Neural progenitor cell (in vitro differentiated cells): ENCODE results near the gene MAD1L1. TPM values are rescaled to one million over a fixed set of nuclear protein-coding genes. Genes with fewer than 3 reads are reported as not detected.

Source experiments
- DNase-seq: peaks from one replicate; pipeline ENCODE4 v3.0.0-alpha.2; 2016; ENCODE audit warnings: low spot score
- H2AFZ ChIP-seq: fragments of 200-600 bp; sonication (generic); replicated peaks from 2 replicates; pipeline ENCODE4 v1.6.1; 2016; ENCODE audit warnings: antibody characterized with exemption
- H3F3A ChIP-seq: fragments of 200-600 bp; sonication (generic); 2 replicates; pipeline ENCODE4 v1.6.1; 2016; ENCODE audit warnings: antibody characterized with exemption, low read depth
- H3K27ac ChIP-seq: fragments of 200-600 bp; sonication (generic); 2 replicates; pipeline ENCODE4 v1.5.1; 2016; ENCODE audit warnings: mild to moderate bottlenecking
- H3K27me3 ChIP-seq: fragments of 200-600 bp; sonication (generic); 2 replicates; pipeline ENCODE4 v1.6.1; 2016; ENCODE audit warnings: mild to moderate bottlenecking, moderate library complexity
- H3K36me3 ChIP-seq: fragments of 200-600 bp; sonication (generic); 2 replicates; pipeline ENCODE4 v1.5.1; 2016
- H3K4me1 ChIP-seq: fragments of 200-600 bp; sonication (generic); 2 replicates; pipeline ENCODE4 v1.6.1; 2016; ENCODE audit warnings: mixed run types
- H3K4me2 ChIP-seq: fragments of 200-600 bp; sonication (generic); 2 replicates; pipeline ENCODE4 v1.6.1; 2016
- H3K4me3 ChIP-seq: fragments of 200-600 bp; sonication (generic); 2 replicates; pipeline ENCODE4 v1.5.1; 2016
- H3K79me2 ChIP-seq: fragments of 200-600 bp; sonication (generic); 2 replicates; pipeline ENCODE4 v1.6.1; 2016; ENCODE audit warnings: low read depth
- H3K9ac ChIP-seq: fragments of 200-600 bp; sonication (generic); 2 replicates; pipeline ENCODE4 v1.6.1; 2016
- H3K9me3 ChIP-seq: fragments of 200-600 bp; sonication (generic); 2 replicates; pipeline ENCODE4 v1.5.1; 2016; ENCODE audit warnings: low read depth
- H4K20me1 ChIP-seq: fragments of 200-600 bp; sonication (generic); 2 replicates; pipeline ENCODE4 v1.6.1; 2016; ENCODE audit warnings: low read depth
- H3K27ac Mint-ChIP-seq: 3 replicates; pipeline ENCODE4 v1.8.0; 2021; ENCODE audit warnings: mixed read lengths
- H3K27me3 Mint-ChIP-seq: 2 replicates; pipeline ENCODE4 v1.8.0; 2022; ENCODE audit warnings: low read depth, mild to moderate bottlenecking, inconsistent platforms, moderate library complexity, mixed read lengths; ENCODE audit not compliant: insufficient read depth
- H3K36me3 Mint-ChIP-seq: 3 replicates; pipeline ENCODE4 v1.8.0; 2021; ENCODE audit warnings: mixed read lengths
- H3K4me1 Mint-ChIP-seq: 3 replicates; pipeline ENCODE4 v1.8.0; 2021; ENCODE audit warnings: mixed read lengths
- H3K4me3 Mint-ChIP-seq: 3 replicates; pipeline ENCODE4 v1.8.0; 2021; ENCODE audit warnings: mild to moderate bottlenecking, moderate library complexity, mixed read lengths
- H3K9me3 Mint-ChIP-seq: 3 replicates; pipeline ENCODE4 v1.8.0; 2020; ENCODE audit warnings: mixed read lengths
- CTCF ChIP-seq: fragments of 200-600 bp; sonication (generic); IDR thresholded peaks from 2 replicates; pipeline ENCODE4 v1.5.1; 2017; ENCODE audit warnings: antibody characterized with exemption, mild to moderate bottlenecking
- EZH2 ChIP-seq: fragments of 200-600 bp; sonication (generic); IDR thresholded peaks from 2 replicates; pipeline ENCODE4 v1.6.1; 2017; ENCODE audit warnings: antibody characterized with exemption, mild to moderate bottlenecking, moderate library complexity
- EZH2phosphoT487 ChIP-seq: fragments of 200-600 bp; sonication (generic); IDR thresholded peaks from 2 replicates; pipeline ENCODE4 v1.6.1; 2017; ENCODE audit warnings: antibody characterized with exemption
- total RNA-seq: library from RNA; depleted of rRNA; stranded (reverse); fragments of >200 nt; gene quantifications from 2 replicates; pipeline ENCODE4 v1.2.3, GENCODE V29; 2015; ENCODE audit warnings: low replicate concordance

Gene MAD1L1
- total RNA-seq, 1 donor from 2014 or later: 23.7 TPM

DNA sequence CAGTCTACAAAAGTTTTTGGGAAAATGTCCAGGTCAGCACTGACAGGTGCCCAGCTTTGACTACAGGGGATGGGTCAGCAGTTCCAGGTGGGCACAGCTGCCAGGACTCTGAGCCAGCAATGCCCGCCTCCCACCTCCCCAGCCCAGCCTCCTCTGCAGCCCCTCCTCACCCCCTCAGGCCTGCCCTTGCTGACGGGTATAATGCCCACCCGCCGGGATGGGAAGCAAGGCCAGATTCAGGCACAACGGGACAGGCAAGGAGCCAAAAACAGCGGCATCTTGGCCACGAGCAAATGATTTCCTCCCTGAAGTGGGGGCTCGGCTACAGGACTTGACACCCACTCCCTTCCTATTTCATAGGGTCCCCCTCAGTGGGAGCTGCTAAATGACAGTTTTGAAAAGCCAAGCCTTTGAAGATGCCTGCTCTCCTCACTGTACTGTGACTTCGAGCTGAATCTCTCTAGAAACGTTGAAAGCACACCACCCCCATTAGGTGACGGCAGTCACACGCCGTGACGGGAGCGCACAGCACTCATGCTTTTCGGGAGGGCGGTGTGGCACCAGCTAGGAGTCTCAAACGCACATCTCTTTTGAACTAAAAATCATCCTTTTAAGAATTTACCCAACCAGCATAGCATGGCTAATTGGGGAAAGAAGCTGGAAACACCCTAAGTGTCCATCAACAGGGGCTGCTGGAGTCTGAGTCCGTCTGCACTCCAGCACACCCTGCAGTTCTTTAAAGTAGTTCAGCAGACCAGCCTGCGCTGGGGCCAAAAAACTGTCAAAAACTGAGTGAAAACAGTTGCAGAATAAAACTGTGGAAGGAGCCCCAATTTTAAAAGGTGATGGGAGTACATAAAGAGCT is 29.6 kb downstream of the MAD1L1 start:
- no peaks in the 10 kb centered on the region for H3K36me3 ChIP-seq
- H3K4me1 ChIP-seq: no peaks in the 10 kb centered on the region
- H3K4me2 ChIP-seq: no peak overlapping the region
- H3F3A ChIP-seq: no peaks in the 10 kb centered on the region
- H3K27ac ChIP-seq: no peak overlapping the region
- no peak overlapping the region for H3K4me3 Mint-ChIP-seq
- TF ChIP-seq EZH2 (no peak), CTCF (no peak), EZH2phosphoT487 (no peak)
- peak overlapping the region; percentile 85 for H3K27ac Mint-ChIP-seq
- no peak overlapping the region for H3K9ac ChIP-seq
- no peak overlapping the region for H2AFZ ChIP-seq
- no peaks in the 10 kb centered on the region for H3K9me3 ChIP-seq
- no peaks in the 10 kb centered on the region for H3K79me2 ChIP-seq
- no peak overlapping the region for H3K4me3 ChIP-seq
- H3K27me3 ChIP-seq: no peaks in the 10 kb centered on the region
- H3K4me1 Mint-ChIP-seq: peaks cover 26% of the 10 kb centered on the region
- H4K20me1 ChIP-seq: peaks cover 15% of the 10 kb centered on the region
- H3K27me3 Mint-ChIP-seq: no peaks in the 10 kb centered on the region
- no peaks in the 10 kb centered on the region for H3K9me3 Mint-ChIP-seq
- DNase-seq: no peak
- peaks cover 14% of the 10 kb centered on the region for H3K36me3 Mint-ChIP-seq

- Histone ChIP-seq H3K79me2 (no peaks in the 10 kb centered on the region), H4K20me1 (peaks cover 15% of the 10 kb centered on the region), H3K9ac (no peak overlapping the region), H3F3A (no peaks in the 10 kb centered on the region), H3K27me3 (no peaks in the 10 kb centered on the region), H2AFZ (no peak overlapping the region), H3K4me1 (no peaks in the 10 kb centered on the region), H3K9me3 (no peaks in the 10 kb centered on the region), H3K4me2 (no peak overlapping the region), H3K27ac (no peak overlapping the region), H3K4me3 (no peak overlapping the region), H3K36me3 (no peaks in the 10 kb centered on the region)
- no peaks in the 10 kb centered on the region for H3K9me3 Mint-ChIP-seq
- no peak for TF ChIP-seq EZH2phosphoT487
- TF ChIP-seq EZH2: no peak
- TF ChIP-seq CTCF: no peak
- H3K27me3 Mint-ChIP-seq: no peaks in the 10 kb centered on the region
- no peak overlapping the region for H3K27ac Mint-ChIP-seq
- no peak overlapping the region for H3K4me3 Mint-ChIP-seq
- H3K4me1 Mint-ChIP-seq: peaks cover 26% of the 10 kb centered on the region
- no peak for DNase-seq
- peaks cover 17% of the 10 kb centered on the region for H3K36me3 Mint-ChIP-seq
These were observed 30.4 kb downstream of the MAD1L1 start for GRCh38 chr7:2202361-2202761.

- Mint-ChIP-seq H3K9me3 (peaks cover 3% of the 10 kb centered on the region), H3K4me1 (peaks cover 26% of the 10 kb centered on the region), H3K27ac (no peak overlapping the region), H3K4me3 (no peak overlapping the region), H3K36me3 (peaks cover 19% of the 10 kb centered on the region), H3K27me3 (no peaks in the 10 kb centered on the region)
- H3K36me3 ChIP-seq: no peaks in the 10 kb centered on the region
- no peak for DNase-seq
- H3K79me2 ChIP-seq: no peaks in the 10 kb centered on the region
- no peak overlapping the region for H3K9ac ChIP-seq
- H3K27me3 ChIP-seq: no peaks in the 10 kb centered on the region
- H3K4me3 ChIP-seq: no peak overlapping the region
- H3K27ac ChIP-seq: no peak overlapping the region
- H4K20me1 ChIP-seq: peaks cover 15% of the 10 kb centered on the region
- no peak overlapping the region for H3K4me2 ChIP-seq
- H3F3A ChIP-seq: no peaks in the 10 kb centered on the region
- no peaks in the 10 kb centered on the region for H3K4me1 ChIP-seq
- H3K9me3 ChIP-seq: no peaks in the 10 kb centered on the region
- H2AFZ ChIP-seq: no peak overlapping the region
- no peak for TF ChIP-seq EZH2phosphoT487
- TF ChIP-seq EZH2: no peak
- no peak for TF ChIP-seq CTCF
These were observed 30.9 kb downstream of the MAD1L1 start for GRCh38 chr7:2201686-2202360.
